ENCODE measurements around the gene ENAH. TPM values are rescaled to one million over a fixed set of nuclear protein-coding genes. Genes with fewer than 3 reads are reported as not detected.

ENAH gene
- polyA plus RNA-seq, 1 of the 3 experiments (the other 2 are of a cell fraction) = 48.9 TPM

- Histone ChIP-seq H3K36me3 (replicated peaks in 1 of 2; ENCODE audit: control insufficient read depth in 1 of 2, insufficient read depth in 2 of 2, low read length in 1 of 2) (no peaks in the 10 kb centered on the region), H3K9ac (no peak overlapping the region), H3K4me1 (ENCODE audit: control insufficient read depth in 1 of 2, insufficient read depth in 2 of 2, low read depth in 1 of 2, low read length in 1 of 2) (peaks cover 9 to 14% of the 10 kb centered on the region in 2 experiments; a peak in 2 of 4 replicates), H3K4me2 (no peak overlapping the region), H2AFZ (ENCODE audit: low read depth) (no peak overlapping the region), H3K27me3 (ENCODE audit: insufficient read depth) (no peaks in the 10 kb centered on the region), H3K4me3 (ENCODE audit: low read depth in 2 of 2, low read length in 1 of 2) (no peak overlapping the region), H3K79me2 (ENCODE audit: insufficient read depth) (no peaks in the 10 kb centered on the region), H4K20me1 (ENCODE audit: insufficient read depth) (no peaks in the 10 kb centered on the region), H3F3A (replicated peaks; ENCODE audit: insufficient read depth) (peaks cover 17% of the 10 kb centered on the region), H3K9me2 (no peaks in the 10 kb centered on the region), H3K27ac (ENCODE audit: low read depth in 2 of 2, low read length in 1 of 2) (no peak overlapping the region), H3K9me3 (no peaks in the 10 kb centered on the region)
- ChIA-PET POLR2A (no interaction called here), CTCF (interaction anchor here (0.8 to 2.1 kb wide), 3 partner anchors 12 to 131 kb away, joined by 3 to 10 read pairs (median 3); no protein-coding TSS in a partner anchor)
- TF ChIP-seq JUND (IDR thresholded peaks at IDR 0.05) (no peak), EZH2phosphoT487 (IDR thresholded peaks at IDR 0.05; ENCODE audit: borderline replicate concordance, low read depth) (no peak), PBX3 (IDR thresholded peaks at IDR 0.05) (no peak)
- no peak for DNase-seq
- WGBS (ENCODE audit: low lambda C conversion rate) = 84% methylated on average over 12 of the region's 12 CpGs
Measured at GRCh38 chr1:225450491-225451191, 202.3 kb downstream of the ENAH start.

- WGBS (ENCODE audit: low lambda C conversion rate) = 89% methylated on average over 5 of the region's 5 CpGs
- Histone ChIP-seq H3K79me2 (ENCODE audit: insufficient read depth) (no peaks in the 10 kb centered on the region), H3F3A (replicated peaks; ENCODE audit: insufficient read depth) (peaks cover 13% of the 10 kb centered on the region), H3K9me3 (no peaks in the 10 kb centered on the region), H2AFZ (ENCODE audit: low read depth) (no peak overlapping the region), H3K27ac (ENCODE audit: low read depth in 2 of 2, low read length in 1 of 2) (no peak overlapping the region), H3K36me3 (replicated peaks in 1 of 2; ENCODE audit: control insufficient read depth in 1 of 2, insufficient read depth in 2 of 2, low read length in 1 of 2) (no peaks in the 10 kb centered on the region), H3K4me3 (ENCODE audit: low read depth in 2 of 2, low read length in 1 of 2) (no peak overlapping the region), H4K20me1 (ENCODE audit: insufficient read depth) (no peaks in the 10 kb centered on the region), H3K27me3 (ENCODE audit: insufficient read depth) (no peaks in the 10 kb centered on the region), H3K4me1 (ENCODE audit: control insufficient read depth in 1 of 2, insufficient read depth in 2 of 2, low read depth in 1 of 2, low read length in 1 of 2) (peaks cover 9 to 14% of the 10 kb centered on the region in 2 experiments; a peak in 2 of 4 replicates), H3K9me2 (no peaks in the 10 kb centered on the region), H3K4me2 (no peak overlapping the region), H3K9ac (no peak overlapping the region)
- ChIA-PET POLR2A (interaction anchor here (0.6 kb wide), 1 partner anchor 22 kb away, joined by 3 read pairs; the partner anchor contains the start of gene LBR), CTCF (interaction anchor here (0.8 to 2.1 kb wide), 2 partner anchors 25 to 131 kb away, joined by 3 to 10 read pairs; no protein-coding TSS in a partner anchor)
- no peak for TF ChIP-seq ELF1 (IDR thresholded peaks at IDR 0.05)
- no peak for DNase-seq
Measured at GRCh38 chr1:225449774-225450173, 203.1 kb downstream of the ENAH start.

- no peak for DNase-seq
- no peaks in the 10 kb centered on the region for H3K79me2 ChIP-seq (ENCODE audit: insufficient read depth)
Measured at GRCh38 chr1:225449261-225449660, 203.7 kb downstream of the ENAH start.

More at GRCh38 chr1:225449261-225449660, 203.7 kb downstream of the ENAH start:
- TF ChIP-seq FOXJ3 (CRISPR knock-in tag; IDR thresholded peaks at IDR 0.05) (no peak), TCF12 (IDR thresholded peaks at IDR 0.05) (peak; percentile 23; the same call in 1 of the 2 replicates), FOSL2 (IDR thresholded peaks at IDR 0.05; ENCODE audit: borderline replicate concordance, low read depth) (peak; percentile 11; the same call in 1 of the 2 replicates)
- Histone ChIP-seq H3K4me1 (ENCODE audit: control insufficient read depth in 1 of 2, insufficient read depth in 2 of 2, low read depth in 1 of 2, low read length in 1 of 2) (peaks cover 7 to 11% of the 10 kb centered on the region in 2 experiments; a peak in 2 of 4 replicates), H3K9me3 (no peaks in the 10 kb centered on the region), H3F3A (replicated peaks; ENCODE audit: insufficient read depth) (peaks cover 7% of the 10 kb centered on the region), H3K4me2 (no peak overlapping the region), H3K36me3 (replicated peaks in 1 of 2; ENCODE audit: control insufficient read depth in 1 of 2, insufficient read depth in 2 of 2, low read length in 1 of 2) (no peaks in the 10 kb centered on the region), H3K9ac (no peak overlapping the region), H3K9me2 (no peaks in the 10 kb centered on the region), H3K27me3 (ENCODE audit: insufficient read depth) (no peaks in the 10 kb centered on the region), H3K27ac (ENCODE audit: low read depth in 2 of 2, low read length in 1 of 2) (no peak overlapping the region), H4K20me1 (ENCODE audit: insufficient read depth) (no peaks in the 10 kb centered on the region), H2AFZ (ENCODE audit: low read depth) (no peak overlapping the region), H3K4me3 (ENCODE audit: low read depth in 2 of 2, low read length in 1 of 2) (no peak overlapping the region)
- WGBS (ENCODE audit: low lambda C conversion rate) = 65% methylated on average over 9 of the region's 9 CpGs
- ChIA-PET POLR2A (interaction anchor here (0.6 kb wide), 1 partner anchor 21 kb away, joined by 3 read pairs; the partner anchor contains the start of gene LBR), CTCF (interaction anchor here (0.6 to 3.3 kb wide), 3 partner anchors 25 to 573 kb away, joined by 3 to 15 read pairs (median 10); no protein-coding TSS in a partner anchor)
